Endodermal cell (in vitro differentiated cells): ENCODE results near the gene VAV3. TPM values are rescaled to one million over a fixed set of nuclear protein-coding genes. Genes with fewer than 3 reads are reported as not detected.
"Not testable (repeated sequence)": the region's sequence is repeated elsewhere in the genome, so short reads cannot be mapped to it uniquely, and the experiment has no call there.

Source experiments
- DNase-seq: peaks from one replicate; pipeline ENCODE4 v3.0.0-alpha.2; 2017
- H3K27ac ChIP-seq: 2 replicates; pipeline ENCODE4 v1.5.1; 2013; ENCODE audit warnings: mild to moderate bottlenecking, low read depth, low read length, moderate library complexity
- H3K27me3 ChIP-seq: 2 replicates; pipeline ENCODE4 v1.6.1; 2013; ENCODE audit warnings: mild to moderate bottlenecking, low read length, moderate library complexity; ENCODE audit not compliant: insufficient read depth, control insufficient read depth, poor library complexity, severe bottlenecking
- H3K36me3 ChIP-seq: 2 replicates; pipeline ENCODE4 v1.7.0; 2013; ENCODE audit warnings: mild to moderate bottlenecking, low read length, moderate library complexity; ENCODE audit not compliant: control insufficient read depth, insufficient read depth
- H3K4me1 ChIP-seq: one replicate; pipeline ENCODE4 v1.7.0; 2013; ENCODE audit warnings: low read length; ENCODE audit not compliant: control insufficient read depth, insufficient read depth
- H3K4me3 ChIP-seq: 2 replicates; pipeline ENCODE4 v1.5.1; 2013; ENCODE audit warnings: mild to moderate bottlenecking, low read length, moderate library complexity
- H3K9ac ChIP-seq: 2 replicates; pipeline ENCODE4 v1.6.1; 2013; ENCODE audit warnings: mild to moderate bottlenecking, low read length, moderate library complexity; ENCODE audit not compliant: poor library complexity, severe bottlenecking; ENCODE audit errors: extremely low read depth
- H3K9me3 ChIP-seq: 2 replicates; pipeline ENCODE4 v1.6.1; 2013; ENCODE audit warnings: mild to moderate bottlenecking, low read length, moderate library complexity; ENCODE audit not compliant: control insufficient read depth
- H3K27ac Mint-ChIP-seq: 2 replicates; pipeline ENCODE4 v1.8.0; 2020; ENCODE audit warnings: mixed read lengths
- H3K27me3 Mint-ChIP-seq: 2 replicates; pipeline ENCODE4 v1.8.0; 2021; ENCODE audit warnings: mild to moderate bottlenecking, mixed read lengths; ENCODE audit not compliant: insufficient read depth
- H3K36me3 Mint-ChIP-seq: 2 replicates; pipeline ENCODE4 v1.8.0; 2020; ENCODE audit warnings: low read depth, mixed read lengths
- H3K4me1 Mint-ChIP-seq: 2 replicates; pipeline ENCODE4 v1.8.0; 2020; ENCODE audit warnings: mixed read lengths
- H3K4me3 Mint-ChIP-seq: 2 replicates; pipeline ENCODE4 v1.8.0; 2020; ENCODE audit warnings: mild to moderate bottlenecking, moderate library complexity, mixed read lengths
- H3K9me3 Mint-ChIP-seq: 2 replicates; pipeline ENCODE4 v1.8.0; 2020; ENCODE audit warnings: mild to moderate bottlenecking, mixed read lengths
- WGBS, 2 experiments: methylation state at CpG; one replicate each; pipeline versions ENCODE4 v1.1.5 to v1.1.7; 2013; ENCODE audit warnings: missing lambda C conversion rate in 2 of 2, mixed read lengths in 1 of 2; ENCODE audit not compliant: insufficient coverage in 1 of 2, insufficient read length in 1 of 2; 5-methylcytosine and 5-hydroxymethylcytosine counted together
- total RNA-seq, 2 donors: library from RNA; stranded (reverse); fragmentation: NEBNext Ultra II Directional in 1 of 2; extraction: Animal tissue kit (Norgen Biotek cat#: 25700) in 1 of 2; gene quantifications; 2 replicates in 1 of 2; 3 replicates in 1 of 2; pipeline ENCODE4 v1.2.1, GENCODE V29; 2021
- TF ChIP-seq, protein P1 (sequence below): fragments of 200-600 bp; sonication (generic); conservative IDR thresholded peaks from 2 replicates; pipeline ENCODE4 v1.5.0; 2021; ENCODE audit warnings: antibody characterized with exemption, mild to moderate bottlenecking

VAV3 gene
- total RNA-seq, 2 donors from 2014 or later: 6.9 to 9.6 TPM

DNA sequence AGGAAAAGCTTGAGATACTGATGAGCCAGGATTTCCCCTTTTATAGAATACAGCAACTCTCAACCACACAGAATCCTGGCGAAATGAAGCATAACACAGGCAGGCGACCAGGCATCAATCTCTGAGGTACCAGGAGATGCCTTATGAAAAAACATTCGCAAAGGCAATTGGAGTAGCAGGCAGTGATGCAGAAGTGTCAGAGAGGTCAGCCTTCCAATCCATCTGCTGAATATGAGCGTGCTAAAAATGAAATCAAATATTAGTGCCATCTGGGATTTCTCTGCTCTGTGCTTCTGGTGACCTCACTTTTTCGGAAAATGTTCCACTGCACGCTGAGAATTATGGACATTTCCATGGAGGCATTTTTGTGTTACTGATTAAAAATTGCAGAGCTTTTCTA is 258.8 kb downstream of the VAV3 start:
- Mint-ChIP-seq H3K4me1 (peaks cover 3% of the 10 kb centered on the region), H3K36me3 (peaks cover 12% of the 10 kb centered on the region), H3K4me3 (no peak overlapping the region), H3K9me3 (no peaks in the 10 kb centered on the region), H3K27ac (no peak overlapping the region), H3K27me3 (no peaks in the 10 kb centered on the region)
- no peak overlapping the region for H3K9ac ChIP-seq
- no peaks in the 10 kb centered on the region for H3K9me3 ChIP-seq
- TF ChIP-seq, protein P1, sequence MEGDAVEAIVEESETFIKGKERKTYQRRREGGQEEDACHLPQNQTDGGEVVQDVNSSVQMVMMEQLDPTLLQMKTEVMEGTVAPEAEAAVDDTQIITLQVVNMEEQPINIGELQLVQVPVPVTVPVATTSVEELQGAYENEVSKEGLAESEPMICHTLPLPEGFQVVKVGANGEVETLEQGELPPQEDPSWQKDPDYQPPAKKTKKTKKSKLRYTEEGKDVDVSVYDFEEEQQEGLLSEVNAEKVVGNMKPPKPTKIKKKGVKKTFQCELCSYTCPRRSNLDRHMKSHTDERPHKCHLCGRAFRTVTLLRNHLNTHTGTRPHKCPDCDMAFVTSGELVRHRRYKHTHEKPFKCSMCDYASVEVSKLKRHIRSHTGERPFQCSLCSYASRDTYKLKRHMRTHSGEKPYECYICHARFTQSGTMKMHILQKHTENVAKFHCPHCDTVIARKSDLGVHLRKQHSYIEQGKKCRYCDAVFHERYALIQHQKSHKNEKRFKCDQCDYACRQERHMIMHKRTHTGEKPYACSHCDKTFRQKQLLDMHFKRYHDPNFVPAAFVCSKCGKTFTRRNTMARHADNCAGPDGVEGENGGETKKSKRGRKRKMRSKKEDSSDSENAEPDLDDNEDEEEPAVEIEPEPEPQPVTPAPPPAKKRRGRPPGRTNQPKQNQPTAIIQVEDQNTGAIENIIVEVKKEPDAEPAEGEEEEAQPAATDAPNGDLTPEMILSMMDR: no peak
- no peaks in the 10 kb centered on the region for H3K27me3 ChIP-seq
- H3K36me3 ChIP-seq: no peaks in the 10 kb centered on the region
- H3K4me1 ChIP-seq: no peaks in the 10 kb centered on the region
- DNase-seq: no peak
- no peak overlapping the region for H3K27ac ChIP-seq
- H3K4me3 ChIP-seq: no peak overlapping the region
- 84 to 93% methylated on average over 5 to 6 of the region's 6 CpGs for WGBS, 2 experiments

DNA sequence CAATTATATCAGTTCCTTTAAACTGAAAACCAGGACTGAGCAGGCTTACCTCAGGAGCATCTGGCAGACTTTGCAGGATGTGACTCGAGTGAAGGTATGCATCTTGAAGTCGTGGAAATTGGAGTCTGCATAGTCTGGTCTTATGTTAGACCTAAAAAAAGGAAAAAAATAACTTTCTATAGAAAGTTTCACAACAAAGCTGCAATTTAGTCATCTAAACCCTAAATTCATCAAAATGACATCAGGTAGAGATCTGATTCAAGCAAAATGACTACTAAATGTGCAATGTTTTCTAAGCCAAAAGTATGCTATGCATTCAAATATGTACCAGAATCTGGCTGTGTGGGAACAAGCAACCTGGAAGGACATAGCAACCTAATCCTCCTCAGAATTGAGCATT is 260.1 kb downstream of the VAV3 start:
- H3K27ac ChIP-seq: no peak overlapping the region
- H3K4me1 ChIP-seq: no peaks in the 10 kb centered on the region
- Mint-ChIP-seq H3K27ac (no peak overlapping the region), H3K36me3 (peaks cover 14% of the 10 kb centered on the region), H3K4me1 (peaks cover 3% of the 10 kb centered on the region), H3K27me3 (no peaks in the 10 kb centered on the region), H3K9me3 (no peaks in the 10 kb centered on the region), H3K4me3 (no peak overlapping the region)
- WGBS, 2 experiments: 98 to 100% methylated on average over 2 of the region's 2 CpGs
- no peaks in the 10 kb centered on the region for H3K36me3 ChIP-seq
- H3K9ac ChIP-seq: no peak overlapping the region
- no peak overlapping the region for H3K4me3 ChIP-seq
- H3K27me3 ChIP-seq: no peaks in the 10 kb centered on the region
- no peaks in the 10 kb centered on the region for H3K9me3 ChIP-seq
- no peak for DNase-seq
- TF ChIP-seq, protein P1: no peak

DNA sequence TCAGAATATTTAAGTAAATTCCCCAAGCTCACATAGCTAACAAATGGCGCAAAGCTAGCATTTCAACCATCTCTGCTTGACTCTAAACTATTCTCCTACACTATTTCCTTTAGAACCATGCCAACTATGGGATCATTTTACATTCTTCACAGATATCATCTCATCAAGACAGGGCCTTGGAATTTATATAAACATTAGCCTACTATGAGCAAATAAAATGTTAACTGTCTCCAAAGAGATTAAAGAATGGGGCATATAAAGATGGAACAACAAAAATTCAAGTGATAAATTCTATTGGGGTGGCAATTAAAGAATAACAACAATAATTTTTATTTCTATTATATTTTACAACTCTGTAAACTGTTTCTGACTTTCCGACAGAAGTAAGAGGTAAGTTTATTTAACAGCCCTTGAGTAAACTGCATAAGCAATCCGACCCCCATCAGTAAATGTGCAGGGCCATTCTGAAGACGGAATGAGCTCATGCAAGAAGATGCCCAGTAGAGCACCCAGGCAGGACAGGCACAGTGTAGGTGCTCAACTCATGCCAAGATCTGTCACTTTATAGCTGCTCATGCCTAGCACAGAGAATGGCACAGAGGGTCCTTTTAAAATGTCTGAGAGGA is 261.9 kb downstream of the VAV3 start:
- no peak overlapping the region for H3K27ac ChIP-seq
- no peaks in the 10 kb centered on the region for H3K27me3 Mint-ChIP-seq
- H3K27me3 ChIP-seq: no peaks in the 10 kb centered on the region
- WGBS, 2 experiments: 78 to 87% methylated on average over 4 of the region's 4 CpGs
- H3K4me1 ChIP-seq: no peaks in the 10 kb centered on the region
- no peak overlapping the region for H3K9ac ChIP-seq
- no peak overlapping the region for H3K4me3 ChIP-seq
- DNase-seq: no peak
- H3K4me1 Mint-ChIP-seq: peaks cover 3% of the 10 kb centered on the region
- H3K27ac Mint-ChIP-seq: no peak overlapping the region
- H3K9me3 ChIP-seq: no peaks in the 10 kb centered on the region
- TF ChIP-seq, protein P1: no peak
- H3K36me3 Mint-ChIP-seq: peaks cover 14% of the 10 kb centered on the region
- H3K4me3 Mint-ChIP-seq: no peak overlapping the region
- no peaks in the 10 kb centered on the region for H3K9me3 Mint-ChIP-seq
- H3K36me3 ChIP-seq: no peaks in the 10 kb centered on the region

DNA sequence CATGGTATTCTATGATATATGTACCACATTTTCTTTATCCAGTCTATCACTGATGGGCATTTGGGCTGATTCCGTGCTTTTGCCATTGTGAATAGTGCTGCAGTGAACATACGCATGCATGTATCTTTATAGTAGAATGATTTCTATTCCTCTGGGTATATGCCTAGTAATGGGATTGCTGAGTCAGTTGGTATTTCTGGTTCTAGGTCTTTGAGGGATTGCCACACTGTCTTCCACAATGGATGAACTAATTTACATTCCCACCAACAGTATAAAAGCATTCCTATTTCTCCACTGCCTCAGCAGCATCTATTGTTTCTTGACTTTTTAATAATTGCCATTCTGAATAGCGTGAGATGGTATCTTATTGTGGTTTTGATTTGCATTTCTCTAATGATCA is 264.3 kb downstream of the VAV3 start:
- H3K9ac ChIP-seq, H3K4me1 ChIP-seq, H3K9me3 Mint-ChIP-seq, H3K4me3 ChIP-seq, H3K9me3 ChIP-seq, H3K27me3 Mint-ChIP-seq, H3K27ac Mint-ChIP-seq, H3K36me3 ChIP-seq, H3K27ac ChIP-seq, H3K27me3 ChIP-seq, DNase-seq, H3K4me1 Mint-ChIP-seq, H3K4me3 Mint-ChIP-seq: not testable (repeated sequence)
- peaks cover 14% of the 10 kb centered on the region for H3K36me3 Mint-ChIP-seq
- 0 to 31% methylated on average over 1 to 3 of the region's 3 CpGs for WGBS, 2 experiments
